ENCODE results near the gene B3GAT3.

DNA sequence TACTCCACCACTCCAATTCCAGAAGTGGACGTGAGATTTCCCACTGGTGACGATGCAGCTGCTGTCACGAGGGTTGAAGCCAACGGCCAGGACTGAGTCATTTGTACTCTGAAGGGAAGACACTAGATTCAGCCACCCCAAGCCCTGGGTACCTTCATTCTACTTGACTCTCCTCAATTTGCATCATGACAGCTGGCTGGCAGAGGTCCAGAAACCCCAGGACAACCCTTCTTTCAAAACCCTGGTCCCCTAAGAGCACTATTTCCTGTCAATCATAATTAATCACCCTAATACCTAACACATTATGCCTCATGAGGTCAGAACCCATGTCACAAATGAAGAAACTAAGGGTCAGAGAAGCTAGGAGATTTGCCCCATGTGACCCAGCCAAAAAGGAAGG lies 14.1 kb downstream of the B3GAT3 start:
- TF ChIP-seq, protein P1, sequence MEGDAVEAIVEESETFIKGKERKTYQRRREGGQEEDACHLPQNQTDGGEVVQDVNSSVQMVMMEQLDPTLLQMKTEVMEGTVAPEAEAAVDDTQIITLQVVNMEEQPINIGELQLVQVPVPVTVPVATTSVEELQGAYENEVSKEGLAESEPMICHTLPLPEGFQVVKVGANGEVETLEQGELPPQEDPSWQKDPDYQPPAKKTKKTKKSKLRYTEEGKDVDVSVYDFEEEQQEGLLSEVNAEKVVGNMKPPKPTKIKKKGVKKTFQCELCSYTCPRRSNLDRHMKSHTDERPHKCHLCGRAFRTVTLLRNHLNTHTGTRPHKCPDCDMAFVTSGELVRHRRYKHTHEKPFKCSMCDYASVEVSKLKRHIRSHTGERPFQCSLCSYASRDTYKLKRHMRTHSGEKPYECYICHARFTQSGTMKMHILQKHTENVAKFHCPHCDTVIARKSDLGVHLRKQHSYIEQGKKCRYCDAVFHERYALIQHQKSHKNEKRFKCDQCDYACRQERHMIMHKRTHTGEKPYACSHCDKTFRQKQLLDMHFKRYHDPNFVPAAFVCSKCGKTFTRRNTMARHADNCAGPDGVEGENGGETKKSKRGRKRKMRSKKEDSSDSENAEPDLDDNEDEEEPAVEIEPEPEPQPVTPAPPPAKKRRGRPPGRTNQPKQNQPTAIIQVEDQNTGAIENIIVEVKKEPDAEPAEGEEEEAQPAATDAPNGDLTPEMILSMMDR (IDR thresholded peaks at IDR 0.05; ENCODE audit: insufficient read depth, low read length, poor library complexity, severe bottlenecking), result no peak
- TF ChIP-seq EZH2phosphoT487 (conservative IDR thresholded peaks at IDR 0.05; ENCODE audit: low read length), result no peak

All from SU-DHL-6 (cell line).